OCI-LY7 (cell line): Measurements from ENCODE around the gene USP15.

Source experiments
- CTCF ChIP-seq: fragments of 200-600 bp; sonication (generic); conservative IDR thresholded peaks from 2 replicates; pipeline ENCODE4 v1.5.1; 2014; ENCODE audit warnings: mild to moderate bottlenecking, antibody characterized with exemption, low read length, moderate library complexity, mixed read lengths
- EZH2phosphoT487 ChIP-seq: fragments of 200-600 bp; sonication (generic); IDR thresholded peaks from 2 replicates; pipeline ENCODE4 v1.6.1; 2018; ENCODE audit warnings: low read depth, borderline replicate concordance, mild to moderate bottlenecking, mixed run types, antibody characterized with exemption, low read length, moderate library complexity, mixed read lengths

GRCh38 chr12:62282057-62282774, 22.0 kb downstream of the USP15 start:
- TF ChIP-seq CTCF (no peak), EZH2phosphoT487 (no peak)
